Activated naive CD4-positive, alpha-beta T cell treated with anti-CD3 and anti-CD28 coated beads, Interleukin-2, amount 50 U/mL, for 16 hours (primary cell): ENCODE results near the gene FNDC3B.

Experiments
- DNase-seq: peaks from one replicate; pipeline ENCODE4 v3.0.0-alpha.2; 2020

The FNDC3B gene

GRCh38 chr3:172199850-172200369, 160.5 kb downstream of the FNDC3B start:
- no peak for DNase-seq

- no peak for DNase-seq
Observed at GRCh38 chr3:172201136-172201869, 161.9 kb downstream of the FNDC3B start.

GRCh38 chr3:172201870-172202236, 162.5 kb downstream of the FNDC3B start:
- DNase-seq: no peak

- DNase-seq: no peak
Observed at GRCh38 chr3:172202797-172203196, 163.4 kb downstream of the FNDC3B start.

GRCh38 chr3:172203522-172204258, 164.3 kb downstream of the FNDC3B start:
- DNase-seq: no peak

GRCh38 chr3:172204716-172205115, 165.3 kb downstream of the FNDC3B start:
- no peak for DNase-seq

- no peak for DNase-seq
Observed at GRCh38 chr3:172208586-172209332, 169.4 kb downstream of the FNDC3B start.

GRCh38 chr3:172209333-172210321, 170.2 kb downstream of the FNDC3B start:
- no peak for DNase-seq

- no peak for DNase-seq
Observed at GRCh38 chr3:172210355-172210754, 171.0 kb downstream of the FNDC3B start.

GRCh38 chr3:172211123-172211522, 171.7 kb downstream of the FNDC3B start:
- no peak for DNase-seq

- DNase-seq: no peak
Observed at GRCh38 chr3:172213200-172213599, 173.8 kb downstream of the FNDC3B start.

GRCh38 chr3:172213904-172214303, 174.5 kb downstream of the FNDC3B start:
- DNase-seq: no peak

- no peak for DNase-seq
Observed at GRCh38 chr3:172216267-172216666, 176.9 kb downstream of the FNDC3B start.

- no peak for DNase-seq
Observed at GRCh38 chr3:172216911-172217310, 177.5 kb downstream of the FNDC3B start.

- DNase-seq: no peak
Observed at GRCh38 chr3:172217877-172218276, 178.5 kb downstream of the FNDC3B start.

GRCh38 chr3:172218350-172219323, 179.3 kb downstream of the FNDC3B start:
- no peak for DNase-seq

GRCh38 chr3:172219750-172220149, 180.4 kb downstream of the FNDC3B start:
- DNase-seq: no peak

GRCh38 chr3:172221547-172221946, 182.2 kb downstream of the FNDC3B start:
- DNase-seq: no peak

- no peak for DNase-seq
Observed at GRCh38 chr3:172222478-172223071, 183.2 kb downstream of the FNDC3B start.

GRCh38 chr3:172223870-172224269, 184.5 kb downstream of the FNDC3B start:
- DNase-seq: no peak
